H1 (cell line): Measurements from ENCODE around the gene WDR45B. TPM values are rescaled to one million over a fixed set of nuclear protein-coding genes. Genes with fewer than 3 reads are reported as not detected.

Source experiments
- CTCF ChIA-PET: fragments of 300-600 bp; sonication (Branson Sonifier 250); formaldehyde crosslinking; loops from one replicate; lab custom pipeline; 2021; ENCODE audit not compliant: partially characterized antibody; lab: Charles Lee
- POLR2A ChIA-PET: fragments of 300-600 bp; sonication (Branson Sonifier 250); formaldehyde crosslinking; loops from one replicate; lab custom pipeline; 2021; ENCODE audit warnings: inconsistent platforms; ENCODE audit not compliant: partially characterized antibody; lab: Charles Lee
- DNase-seq, 2 experiments: peaks; one replicate each; pipeline versions ENCODE4 v3.0.0 to v3.0.0-alpha.2; 2010 to 2022; ENCODE audit warnings: low spot score in 2 of 2, low read depth in 1 of 2, mixed read lengths in 1 of 2
- FAIRE-seq: peaks from 2 replicates; lab custom pipeline; 2011; peaks lifted over from hg19 to GRCh38; lab: Jason Lieb, UNC
- H2AFZ ChIP-seq: 2 replicates; pipeline ENCODE4 v1.8.1; 2012; ENCODE audit warnings: low read length, inconsistent platforms
- H2AK5ac ChIP-seq: 2 replicates; pipeline ENCODE4 v1.6.1; 2013; ENCODE audit warnings: low read depth, low read length
- H2BK120ac ChIP-seq: replicated peaks from 2 replicates; pipeline ENCODE3; 2013; ENCODE audit warnings: low read depth, low read length, inconsistent platforms
- H2BK12ac ChIP-seq: 2 replicates; pipeline ENCODE4 v1.6.1; 2013; ENCODE audit warnings: low read depth, low read length
- H2BK15ac ChIP-seq: 2 replicates; pipeline ENCODE4 v1.6.1; 2013; ENCODE audit warnings: low read length
- H2BK20ac ChIP-seq: 2 replicates; pipeline ENCODE4 v1.6.1; 2013; ENCODE audit warnings: low read length
- H2BK5ac ChIP-seq: 2 replicates; pipeline ENCODE4 v1.6.1; 2013; ENCODE audit warnings: low read depth, low read length
- H3K14ac ChIP-seq: 2 replicates; pipeline ENCODE4 v1.6.1; 2013; ENCODE audit warnings: inconsistent platforms; ENCODE audit not compliant: insufficient read length
- H3K18ac ChIP-seq: 2 replicates; pipeline ENCODE4 v1.6.1; 2013; ENCODE audit warnings: low read length; ENCODE audit errors: extremely low read depth
- H3K23ac ChIP-seq: 2 replicates; pipeline ENCODE4 v1.6.1; 2013; ENCODE audit warnings: inconsistent platforms; ENCODE audit not compliant: insufficient read length
- H3K23me2 ChIP-seq: 2 replicates; pipeline ENCODE4 v1.6.1; 2013; ENCODE audit warnings: low read depth, low read length
- H3K27ac ChIP-seq: 2 replicates; pipeline ENCODE4 v1.6.1; 2011; ENCODE audit warnings: low read depth, low read length, inconsistent platforms
- H3K27me3 ChIP-seq, 4 experiments: replicated peaks in 1 of 4; 1 replicate in 1 of 4; 2 replicates in 3 of 4; pipeline versions ENCODE4 v1.6.1 to v1.8.1; 2011 to 2013; ENCODE audit warnings: low read length in 3 of 4, mild to moderate bottlenecking in 3 of 4, inconsistent platforms in 2 of 4, mixed read lengths in 2 of 4, moderate library complexity in 1 of 4; ENCODE audit not compliant: control insufficient read depth in 3 of 4, insufficient read depth in 3 of 4; ENCODE audit errors: extremely low read depth in 1 of 4
- H3K36me3 ChIP-seq, 4 experiments: 2 replicates each; pipeline versions ENCODE4 v1.6.1 to v1.8.1; 2011 to 2013; ENCODE audit warnings: mild to moderate bottlenecking in 4 of 4, low read length in 3 of 4, moderate library complexity in 2 of 4, control low read depth in 1 of 4, inconsistent platforms in 1 of 4; ENCODE audit not compliant: insufficient read depth in 4 of 4, control insufficient read depth in 2 of 4
- H3K4ac ChIP-seq: replicated peaks from 2 replicates; pipeline ENCODE3; 2013; ENCODE audit warnings: low read length, low read depth, mixed read lengths, inconsistent platforms; ENCODE audit not compliant: insufficient read length
- H3K4me1 ChIP-seq, 4 experiments: replicated peaks in 1 of 4; 1 replicate in 1 of 4; 2 replicates in 3 of 4; pipeline versions ENCODE4 v1.6.1 to v1.8.1; 2011 to 2013; ENCODE audit warnings: low read length in 3 of 4, inconsistent platforms in 2 of 4, mixed read lengths in 1 of 4; ENCODE audit not compliant: insufficient read depth in 4 of 4, control insufficient read depth in 3 of 4
- H3K4me2 ChIP-seq, 2 experiments: 2 replicates each; pipeline versions ENCODE4 v1.6.1 to v1.8.1; 2011 to 2013; ENCODE audit warnings: low read depth in 2 of 2, low read length in 2 of 2, control low read depth in 1 of 2, inconsistent platforms in 1 of 2, mild to moderate bottlenecking in 1 of 2; ENCODE audit not compliant: insufficient read depth in 1 of 2
- H3K4me3 ChIP-seq, 4 experiments: fragments of 200-600, 300-600 bp in 1 of 4; sonication (generic), shearing (Covaris generic), sonication (Bioruptor Twin) in 1 of 4; 2 replicates each; pipeline versions ENCODE4 v1.5.1 to v1.8.1; 2011 to 2016; ENCODE audit warnings: low read length in 4 of 4, low read depth in 3 of 4, control low read depth in 2 of 4, inconsistent platforms in 2 of 4, mild to moderate bottlenecking in 2 of 4, mixed read lengths in 1 of 4, moderate library complexity in 1 of 4; ENCODE audit not compliant: insufficient read depth in 2 of 4; ENCODE audit errors: extremely low read depth in 1 of 4
- H3K56ac ChIP-seq: replicated peaks from 2 replicates; pipeline ENCODE3; 2013; ENCODE audit warnings: low read depth, mild to moderate bottlenecking, mixed read lengths, low read length, inconsistent platforms; ENCODE audit not compliant: insufficient read length
- H3K79me1 ChIP-seq: 2 replicates; pipeline ENCODE4 v1.6.1; 2013; ENCODE audit warnings: low read depth, low read length, control low read depth
- H3K79me2 ChIP-seq, 2 experiments: 2 replicates each; pipeline versions ENCODE4 v1.6.1 to v1.8.1; 2012 to 2013; ENCODE audit warnings: low read length in 2 of 2, mild to moderate bottlenecking in 2 of 2, inconsistent platforms in 1 of 2; ENCODE audit not compliant: insufficient read depth in 2 of 2, control insufficient read depth in 1 of 2
- H3K9ac ChIP-seq, 4 experiments: replicated peaks in 1 of 4; 1 replicate in 1 of 4; 2 replicates in 3 of 4; pipeline versions ENCODE4 v1.6.1 to v1.8.1; 2011 to 2013; ENCODE audit warnings: low read depth in 3 of 4, low read length in 3 of 4, control low read depth in 2 of 4, mild to moderate bottlenecking in 2 of 4, moderate library complexity in 2 of 4, inconsistent platforms in 1 of 4; ENCODE audit errors: extremely low read depth in 1 of 4
- H3K9me3 ChIP-seq, 2 experiments: 2 replicates each; pipeline versions ENCODE4 v1.6.1 to v1.8.1; 2012 to 2013; ENCODE audit warnings: mild to moderate bottlenecking in 2 of 2, moderate library complexity in 2 of 2, control low read depth in 1 of 2, inconsistent platforms in 1 of 2, low read depth in 1 of 2, low read length in 1 of 2, mixed read lengths in 1 of 2; ENCODE audit not compliant: insufficient read depth in 2 of 2
- H4K20me1 ChIP-seq, 2 experiments: replicated peaks in 1 of 2; 2 replicates each; pipeline versions ENCODE3 to v1.8.1; 2011 to 2013; ENCODE audit warnings: inconsistent platforms in 2 of 2, low read length in 2 of 2, mild to moderate bottlenecking in 1 of 2; ENCODE audit not compliant: insufficient read depth in 2 of 2, control insufficient read depth in 1 of 2
- H4K5ac ChIP-seq: 2 replicates; pipeline ENCODE4 v1.6.1; 2013; ENCODE audit warnings: low read length, low read depth, mixed read lengths, inconsistent platforms; ENCODE audit not compliant: insufficient read length
- H4K8ac ChIP-seq: 2 replicates; pipeline ENCODE4 v1.8.0; 2013; ENCODE audit warnings: mild to moderate bottlenecking, moderate library complexity, low read length, inconsistent platforms; ENCODE audit not compliant: insufficient read depth; ENCODE audit errors: extremely low read depth
- H4K91ac ChIP-seq: replicated peaks from 2 replicates; pipeline ENCODE3; 2013; ENCODE audit warnings: low read length, mixed read lengths, inconsistent platforms; ENCODE audit not compliant: insufficient read length
- ATF3 ChIP-seq: IDR thresholded peaks from 2 replicates; pipeline ENCODE4 v1.6.1; 2011; ENCODE audit warnings: low read depth, mild to moderate bottlenecking, low read length; ENCODE audit not compliant: insufficient read depth
- CEBPB ChIP-seq: IDR thresholded peaks from 2 replicates; pipeline ENCODE4 v1.6.1; 2012; ENCODE audit warnings: low read depth, low read length
- E2F6 ChIP-seq: IDR thresholded peaks from 2 replicates; pipeline ENCODE4 v1.6.1; 2012; ENCODE audit warnings: inconsistent platforms
- MAX ChIP-seq: IDR thresholded peaks from 2 replicates; pipeline ENCODE4 v1.6.1; 2012; ENCODE audit warnings: inconsistent platforms
- SIRT6 ChIP-seq: IDR thresholded peaks from one replicate; pipeline ENCODE4 v1.7.1; 2012; ENCODE audit warnings: low read length, inconsistent platforms
- WGBS, 2 experiments: shearing (Covaris generic) in 1 of 2; methylation state at CpG; one replicate each; pipeline versions ENCODE4 v1.1.6 to v1.1.7; 2013 to 2015; ENCODE audit warnings: low lambda C conversion rate in 2 of 2, mixed read lengths in 2 of 2, inconsistent platforms in 1 of 2, low coverage in 1 of 2, missing lambda C conversion rate in 1 of 2; ENCODE audit not compliant: insufficient replicate concordance in 2 of 2, insufficient coverage in 1 of 2, insufficient read length in 1 of 2; ENCODE audit errors: extremely low coverage in 1 of 2, missing lambda C conversion rate in 1 of 2; 5-methylcytosine and 5-hydroxymethylcytosine counted together
- polyA plus RNA-seq, 7 experiments: library from polyadenylated mRNA; depleted of rRNA in 3 of 7; stranded (reverse) in 5 of 7; unstranded in 2 of 7; fragments of >200 nt in 5 of 7; fragments of 200-250 nt in 2 of 7; gene quantifications; 1 replicate in 5 of 7; 2 replicates in 1 of 7; 4 replicates in 1 of 7; pipeline versions ENCODE4 v1.2.1 to v1.2.3, GENCODE V29; 2011 to 2013; ENCODE audit warnings: missing spikeins in 2 of 7, mixed read lengths in 2 of 7
- total RNA-seq: library from RNA; stranded (reverse); fragmentation: NEBNext Ultra II Directional; extraction: Animal tissue kit (Norgen Biotek cat#: 25700); gene quantifications from 2 replicates; pipeline ENCODE4 v1.2.1, GENCODE V29; 2021

Gene WDR45B
- total and polyA plus RNA-seq, 2 of the 8 experiments (the other 6 are each of a cell fraction or from before 2014, with no cell fraction given), result 82.0 to 100 TPM

- Histone ChIP-seq H4K5ac (no peak overlapping the region), H3K4ac (no peak overlapping the region), H3K9ac (no peak overlapping the region), H4K91ac (no peak overlapping the region), H3K23me2 (no peaks in the 10 kb centered on the region), H3K14ac (no peak overlapping the region), H3K9me3 (no peaks in the 10 kb centered on the region), H2BK120ac (no peak overlapping the region), H4K20me1 (peaks cover 0 to 1% of the 10 kb centered on the region in 2 experiments), H2BK15ac (no peak overlapping the region), H3K4me3 (no peak overlapping the region), H3K79me2 (no peaks in the 10 kb centered on the region), H3K27me3 (peaks cover 0 to under 1% (median under 1%) of the 10 kb centered on the region in 4 experiments; a peak in 2 of 7 replicates), H2BK20ac (no peak overlapping the region), H3K4me1 (no peaks in the 10 kb centered on the region), H4K8ac (no peak overlapping the region), H3K36me3 (no peaks in the 10 kb centered on the region), H3K18ac (no peak overlapping the region), H3K23ac (no peak overlapping the region), H3K56ac (no peak overlapping the region), H3K27ac (no peak overlapping the region), H3K4me2 (no peak overlapping the region), H2BK12ac (no peak overlapping the region), H3K79me1 (no peaks in the 10 kb centered on the region), H2BK5ac (no peak overlapping the region), H2AK5ac (no peak overlapping the region), H2AFZ (no peak overlapping the region)
- DNase-seq (no peak), FAIRE-seq (no peak)
- WGBS, 2 experiments, result 83% methylated on average over 18 of the region's 18 CpGs; no CpG with 5 or more reads in 1 of the 2 experiments
- TF ChIP-seq SIRT6 (no peak), E2F6 (no peak), ATF3 (no peak), MAX (no peak), CEBPB (no peak)
- ChIA-PET POLR2A (no interaction called here), CTCF (interaction anchor here (0.8 to 1.6 kb wide), 3 partner anchors 11 to 23 kb away, joined by 3 to 4 read pairs (median 4); no protein-coding TSS in a partner anchor)
These were observed 42.7 kb upstream of the WDR45B start for GRCh38 chr17:82690786-82691489.
